ENCODE results near the gene HAND1. TPM values are rescaled to one million over a fixed set of nuclear protein-coding genes. Genes with fewer than 3 reads are reported as not detected.

HAND1 gene
- 0.15 to 0.19 TPM (median 0.17 TPM) in 4 of 5 replicates, not detected in the other for total RNA-seq (2022; extraction: Qiagen RNA extraction; ENCODE audit: low read depth)

GRCh38 chr5:154478224-154478565, at the start of gene HAND1:
HAND1 (minus strand) TSS chr5:154478227; CDS start chr5:154478008, 219 bp downstream.

DNA sequence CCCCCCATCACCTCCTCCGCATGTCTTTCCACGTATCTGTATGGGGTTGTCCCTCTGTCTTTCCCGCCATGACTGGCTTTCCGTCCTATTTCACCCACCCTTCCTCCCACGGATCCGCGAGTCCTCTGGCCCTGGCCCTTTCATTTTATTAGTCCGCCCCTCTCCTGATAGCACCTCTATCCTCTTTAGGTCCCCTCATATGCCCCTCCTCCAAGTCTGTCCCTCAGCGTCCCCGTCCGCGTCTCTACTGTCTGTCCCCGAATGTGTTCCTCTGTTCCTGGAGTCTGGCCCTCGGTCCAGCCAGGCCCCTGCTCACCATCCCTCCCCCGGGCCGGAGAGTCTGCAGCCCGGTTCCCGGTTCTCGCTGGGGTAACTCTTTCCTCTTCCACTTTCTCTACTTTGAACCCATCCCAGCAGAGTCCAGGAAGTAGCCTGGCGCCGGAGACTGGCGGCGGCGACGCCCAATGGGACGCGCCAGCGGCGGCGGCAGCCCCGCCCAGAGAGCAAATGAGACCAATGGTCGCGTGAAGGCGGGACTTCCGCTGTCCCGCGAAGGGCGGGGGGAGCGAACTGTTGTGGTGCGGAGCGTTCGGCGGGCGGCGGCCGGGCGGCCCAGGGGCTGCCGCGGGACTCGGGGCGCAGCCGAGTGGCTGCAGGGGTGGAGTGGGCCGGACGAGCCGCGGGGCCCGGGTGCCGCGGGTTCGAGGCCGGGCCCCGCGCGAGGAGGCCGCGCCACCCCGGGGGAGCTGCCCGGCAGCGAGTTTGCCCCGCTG, 32.4 kb downstream of the HAND1 start, which contains the start of gene SAP30L:
TSS of gene SAP30L (plus strand) at position 576 of the 773 bp plus-strand sequence. CDS start 608 bp downstream, outside the sequence.

Other genes with a start within 250 kb of the HAND1 start
- 25.5 to 33.2 TPM (median 29.5 TPM) in 5 replicates for gene SAP30L, start 32.2 kb downstream of the HAND1 start, total RNA-seq (2022; extraction: Qiagen RNA extraction; ENCODE audit: low read depth)

Measured in A549 treated with RU486 at 1 μM for 4 hours (cell line).